Renal pelvis (tissue), 4 donors: Measurements from ENCODE around the gene RNF145. TPM values are rescaled to one million over a fixed set of nuclear protein-coding genes. Genes with fewer than 3 reads are reported as not detected.

Source experiments
- DNase-seq: peaks from one replicate; pipeline ENCODE4 v3.0.0-alpha.2; 2013
- polyA plus RNA-seq, 3 donors: library from polyadenylated mRNA; unstranded; fragments of 120-200 nt; gene quantifications; one replicate each; pipeline ENCODE4 v1.2.1, GENCODE V29; 2013; ENCODE audit not compliant: insufficient read length in 3 of 3

Gene RNF145
- polyA plus RNA-seq, 3 donors = 82.0 to 98.8 (median 96.4) TPM

GRCh38 chr5:159199780-159200179 is 9.6 kb downstream of the RNF145 start:
- no peak for DNase-seq

GRCh38 chr5:159199225-159199624 is 10.1 kb downstream of the RNF145 start:
- no peak for DNase-seq

- DNase-seq = no peak
Observed at GRCh38 chr5:159198063-159199036, 11.0 kb downstream of the RNF145 start.

GRCh38 chr5:159195775-159196174 is 13.6 kb downstream of the RNF145 start:
- DNase-seq = no peak

GRCh38 chr5:159190170-159190569 is 19.2 kb downstream of the RNF145 start:
- DNase-seq = no peak

- DNase-seq = no peak
Observed at GRCh38 chr5:159189310-159189709, 20.0 kb downstream of the RNF145 start.

- DNase-seq = no peak
Observed at GRCh38 chr5:159187719-159188118, 21.6 kb downstream of the RNF145 start.

- DNase-seq = no peak
Observed at GRCh38 chr5:159186319-159186718, 23.0 kb downstream of the RNF145 start.

GRCh38 chr5:159185773-159186172 is 23.6 kb downstream of the RNF145 start:
- no peak for DNase-seq

- DNase-seq = peak; percentile 22
Observed at GRCh38 chr5:159184858-159185381, 24.4 kb downstream of the RNF145 start.

- DNase-seq = no peak
Observed at GRCh38 chr5:159184236-159184635, 25.1 kb downstream of the RNF145 start.

- no peak for DNase-seq
Observed at GRCh38 chr5:159183247-159183646, 26.1 kb downstream of the RNF145 start.

GRCh38 chr5:159182691-159183090 is 26.7 kb downstream of the RNF145 start:
- DNase-seq = no peak

- no peak for DNase-seq
Observed at GRCh38 chr5:159181651-159182050, 27.7 kb downstream of the RNF145 start.

GRCh38 chr5:159181152-159181551 is 28.2 kb downstream of the RNF145 start:
- no peak for DNase-seq

GRCh38 chr5:159179529-159180305 is 29.6 kb downstream of the RNF145 start:
- no peak for DNase-seq

GRCh38 chr5:159178978-159179377 is 30.4 kb downstream of the RNF145 start:
- no peak for DNase-seq

- no peak for DNase-seq
Observed at GRCh38 chr5:159175547-159175946, 33.8 kb downstream of the RNF145 start.

- no peak for DNase-seq
Observed at GRCh38 chr5:159174511-159175168, 34.7 kb downstream of the RNF145 start.

GRCh38 chr5:159171274-159171673 is 38.1 kb downstream of the RNF145 start:
- no peak for DNase-seq

- DNase-seq = no peak
Observed at GRCh38 chr5:159170021-159170420, 39.3 kb downstream of the RNF145 start.

GRCh38 chr5:159166416-159166815 is 42.9 kb downstream of the RNF145 start:
- no peak for DNase-seq
